SK-N-SH (cell line): ENCODE data around the gene RBMS1.

Experiments
- CTCF ChIP-seq: fragments of 200-600 bp; sonication (generic); IDR thresholded peaks from 2 replicates; pipeline ENCODE4 v1.6.1; 2017; ENCODE audit warnings: antibody characterized with exemption, mild to moderate bottlenecking, moderate library complexity
- MXI1 ChIP-seq: IDR thresholded peaks from 2 replicates; pipeline ENCODE4 v1.6.1; 2012; ENCODE audit warnings: mild to moderate bottlenecking, low read depth, low read length, improper control_type of control experiment

- TF ChIP-seq CTCF = no peak
- no peak for TF ChIP-seq MXI1
These were observed 237.1 kb downstream of the RBMS1 start for GRCh38 chr2:160256507-160256906.
